ES-I3 (cell line): ENCODE measurements around the gene CLCN3.

Source experiments
- H3K36me3 ChIP-seq: 2 replicates; pipeline ENCODE4 v1.6.1; 2013; ENCODE audit warnings: mild to moderate bottlenecking, low read length, control low read depth, moderate library complexity; ENCODE audit not compliant: insufficient read depth
- H3K4me1 ChIP-seq: 2 replicates; pipeline ENCODE4 v1.6.1; 2013; ENCODE audit warnings: mild to moderate bottlenecking, control low read depth, low read length; ENCODE audit not compliant: insufficient read depth
- H3K9ac ChIP-seq: 2 replicates; pipeline ENCODE4 v1.6.1; 2013; ENCODE audit warnings: low read depth, mild to moderate bottlenecking, low read length, moderate library complexity
- H3K9me3 ChIP-seq: 2 replicates; pipeline ENCODE4 v1.6.1; 2013; ENCODE audit warnings: mild to moderate bottlenecking, low read length, moderate library complexity; ENCODE audit not compliant: control insufficient read depth, insufficient read depth

Gene CLCN3

GRCh38 chr4:169657470-169658107 is 37.2 kb downstream of the CLCN3 start:
- H3K4me1 ChIP-seq = peaks cover 4% of the 10 kb centered on the region; the same call in 1 of the 2 replicates
- no peak overlapping the region for H3K9ac ChIP-seq
- no peaks in the 10 kb centered on the region for H3K9me3 ChIP-seq
- no peaks in the 10 kb centered on the region for H3K36me3 ChIP-seq

GRCh38 chr4:169658196-169658595 is 37.8 kb downstream of the CLCN3 start:
- no peaks in the 10 kb centered on the region for H3K9me3 ChIP-seq
- no peaks in the 10 kb centered on the region for H3K36me3 ChIP-seq
- H3K4me1 ChIP-seq = peaks cover 4% of the 10 kb centered on the region; the same call in 1 of the 2 replicates
- H3K9ac ChIP-seq = no peak overlapping the region

DNA sequence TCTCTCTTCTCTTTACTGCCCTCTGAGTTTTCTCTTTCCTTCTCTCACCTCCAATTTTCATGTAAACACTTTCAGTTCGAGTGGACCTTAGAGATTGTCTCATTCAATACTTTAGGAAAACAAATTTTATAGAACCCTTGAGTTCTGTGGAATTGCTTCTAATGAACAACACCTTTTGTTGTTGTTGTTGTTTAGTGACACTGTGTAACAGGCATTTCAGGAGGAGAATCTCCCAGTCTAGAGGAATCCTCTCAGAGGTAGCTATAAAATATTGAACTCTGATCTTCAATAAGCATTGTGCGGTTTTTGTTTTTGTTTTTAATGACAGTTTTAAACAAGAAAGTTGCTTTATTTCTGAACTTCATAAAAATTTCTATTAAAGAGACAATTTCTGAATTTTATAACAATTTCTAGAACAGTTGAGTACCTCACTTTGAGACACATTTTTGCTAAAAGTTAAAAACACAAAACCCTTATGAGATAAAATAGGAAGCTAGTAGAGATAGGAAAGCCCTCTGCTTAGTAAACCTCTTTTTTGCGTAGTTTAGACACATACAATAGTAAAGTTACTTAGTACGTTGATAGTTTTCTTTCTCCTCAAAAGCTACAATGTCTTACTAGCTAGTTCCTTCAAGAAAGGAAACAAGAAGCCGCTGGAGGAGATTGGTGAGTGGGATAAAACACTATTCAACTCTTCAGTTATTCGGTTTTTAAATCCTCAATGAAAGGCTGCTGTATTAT is 38.8 kb downstream of the CLCN3 start:
- Histone ChIP-seq H3K4me1 (peaks cover 4% of the 10 kb centered on the region; the same call in 1 of the 2 replicates), H3K36me3 (no peaks in the 10 kb centered on the region), H3K9ac (no peak overlapping the region), H3K9me3 (no peaks in the 10 kb centered on the region)

DNA sequence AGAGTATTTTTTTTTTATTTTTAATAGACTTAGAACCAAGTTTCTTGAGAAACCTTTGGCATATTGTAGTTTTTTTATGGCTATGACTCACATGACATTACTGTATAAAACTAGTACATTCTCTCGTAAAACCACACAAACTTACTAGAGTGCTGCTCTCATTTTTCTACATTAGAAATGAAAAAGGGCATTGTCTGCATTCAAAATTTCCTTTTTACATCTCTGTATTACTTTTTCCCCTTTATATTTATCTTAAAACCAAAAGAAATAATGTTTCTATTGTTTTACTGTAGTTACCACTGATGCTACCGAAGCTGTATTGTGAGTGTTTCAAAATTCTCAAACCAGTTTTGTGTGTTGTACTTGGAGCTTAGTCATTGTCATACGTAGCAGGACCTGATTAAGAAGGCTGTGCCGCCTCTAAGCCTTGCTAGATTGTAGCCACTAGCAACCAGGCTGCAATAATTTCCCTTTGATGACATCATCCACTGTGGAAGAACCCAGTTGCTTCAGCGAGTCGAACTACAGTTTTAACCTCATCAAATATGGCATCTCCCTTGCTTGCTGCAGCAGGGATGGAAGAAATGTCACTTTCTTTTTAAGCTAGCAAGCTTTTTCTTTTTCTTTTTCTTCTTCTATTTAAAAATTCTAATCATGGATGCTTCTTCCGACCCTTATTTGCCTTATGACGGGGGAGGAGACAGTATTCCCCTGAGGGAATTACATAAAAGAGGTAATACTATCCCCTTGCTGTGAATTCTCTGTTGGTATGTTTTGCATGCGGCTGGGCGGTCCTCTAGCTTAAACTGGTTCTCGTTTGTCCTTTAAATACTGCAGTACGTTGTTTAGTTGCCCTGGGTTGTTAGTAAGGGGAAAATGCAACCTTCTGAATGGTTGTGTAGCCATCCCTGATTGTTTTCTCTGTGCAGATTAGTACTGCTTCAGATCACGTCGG is 39.6 kb downstream of the CLCN3 start:
- Histone ChIP-seq H3K4me1 (peaks cover 4% of the 10 kb centered on the region; the same call in 1 of the 2 replicates), H3K9me3 (no peaks in the 10 kb centered on the region), H3K9ac (peak overlapping the region; percentile 49), H3K36me3 (no peaks in the 10 kb centered on the region)

DNA sequence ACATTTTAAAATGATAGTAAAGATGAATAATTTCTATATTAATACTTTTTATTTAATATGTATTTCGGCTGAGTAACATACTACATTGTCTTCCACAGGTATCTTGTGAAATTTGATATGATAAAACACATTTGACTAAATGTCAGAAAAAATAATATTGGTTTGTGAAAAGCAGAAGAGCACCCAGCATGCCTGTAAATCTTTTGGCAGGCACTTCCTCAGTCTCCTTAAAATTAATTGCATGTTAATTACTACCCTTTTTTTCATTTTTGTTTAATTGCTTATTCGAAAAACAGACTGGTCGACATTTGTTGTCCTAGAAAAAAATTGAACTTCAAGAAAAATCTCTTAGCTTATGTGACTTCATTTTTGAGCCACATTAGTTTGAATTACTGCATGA is 40.6 kb downstream of the CLCN3 start:
- no peaks in the 10 kb centered on the region for H3K9me3 ChIP-seq
- H3K36me3 ChIP-seq = no peaks in the 10 kb centered on the region
- H3K9ac ChIP-seq = peak overlapping the region; percentile 49; the same call in 1 of the 2 replicates
- H3K4me1 ChIP-seq = peaks cover 4% of the 10 kb centered on the region; the same call in 1 of the 2 replicates

GRCh38 chr4:169661761-169662160 is 41.4 kb downstream of the CLCN3 start:
- H3K36me3 ChIP-seq = no peaks in the 10 kb centered on the region
- peaks cover 4% of the 10 kb centered on the region; the same call in 1 of the 2 replicates for H3K4me1 ChIP-seq
- no peak overlapping the region for H3K9ac ChIP-seq
- 0 out of 2 replicates have a peak, but pooled peaks cover 7% of the 10 kb centered on the region for H3K9me3 ChIP-seq

DNA sequence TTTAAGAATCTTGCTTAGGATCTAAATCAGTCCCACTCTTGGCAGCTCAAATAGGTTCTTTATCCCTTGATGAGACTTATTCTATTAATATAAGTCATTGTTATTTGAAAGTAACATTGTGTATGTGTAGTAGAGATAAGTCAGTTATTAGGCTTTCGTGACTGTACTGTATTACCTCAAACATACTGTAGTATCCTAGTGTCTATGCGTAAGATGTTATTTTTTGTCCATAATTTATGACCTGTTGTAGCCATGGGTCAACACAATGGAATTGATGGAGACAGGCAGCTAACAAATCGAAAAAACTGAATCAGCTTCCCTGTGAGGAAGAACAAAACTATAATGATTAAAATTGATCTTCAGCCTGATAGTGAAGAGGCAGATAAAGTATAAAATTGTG is 41.8 kb downstream of the CLCN3 start:
- Histone ChIP-seq H3K9me3 (0 out of 2 replicates have a peak, but pooled peaks cover 7% of the 10 kb centered on the region), H3K36me3 (no peaks in the 10 kb centered on the region), H3K4me1 (peaks cover 4% of the 10 kb centered on the region; the same call in 1 of the 2 replicates), H3K9ac (no peak overlapping the region)

DNA sequence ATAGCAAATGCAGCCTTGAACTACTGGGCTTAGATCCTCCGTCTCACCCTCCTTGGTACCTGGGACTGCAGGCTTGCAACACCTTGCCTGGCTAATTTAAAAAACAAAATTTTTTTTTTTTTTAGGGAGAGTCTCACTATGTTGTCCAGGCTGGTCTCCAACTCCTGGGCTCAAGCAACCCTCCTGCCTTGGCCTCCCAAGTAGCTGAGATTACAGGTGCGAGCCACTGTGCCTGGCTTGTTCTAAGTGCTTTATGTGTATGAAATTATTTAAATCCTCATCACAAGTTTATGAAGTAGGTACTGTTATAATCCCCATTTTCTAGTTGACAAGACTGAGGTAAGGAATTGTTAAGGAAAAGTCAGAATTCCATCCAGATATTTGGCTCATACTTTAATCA is 43.0 kb downstream of the CLCN3 start:
- Histone ChIP-seq H3K9me3 (0 out of 2 replicates have a peak, but pooled peaks cover 7% of the 10 kb centered on the region), H3K9ac (no peak overlapping the region), H3K36me3 (no peaks in the 10 kb centered on the region), H3K4me1 (peaks cover 4% of the 10 kb centered on the region; the same call in 1 of the 2 replicates)

- H3K4me1 ChIP-seq = peaks cover 3% of the 10 kb centered on the region; the same call in 1 of the 2 replicates
- 0 out of 2 replicates have a peak, but pooled peaks cover 7% of the 10 kb centered on the region for H3K9me3 ChIP-seq
- H3K9ac ChIP-seq = no peak overlapping the region
- no peaks in the 10 kb centered on the region for H3K36me3 ChIP-seq
Observed at GRCh38 chr4:169663831-169664230, 43.5 kb downstream of the CLCN3 start.

DNA sequence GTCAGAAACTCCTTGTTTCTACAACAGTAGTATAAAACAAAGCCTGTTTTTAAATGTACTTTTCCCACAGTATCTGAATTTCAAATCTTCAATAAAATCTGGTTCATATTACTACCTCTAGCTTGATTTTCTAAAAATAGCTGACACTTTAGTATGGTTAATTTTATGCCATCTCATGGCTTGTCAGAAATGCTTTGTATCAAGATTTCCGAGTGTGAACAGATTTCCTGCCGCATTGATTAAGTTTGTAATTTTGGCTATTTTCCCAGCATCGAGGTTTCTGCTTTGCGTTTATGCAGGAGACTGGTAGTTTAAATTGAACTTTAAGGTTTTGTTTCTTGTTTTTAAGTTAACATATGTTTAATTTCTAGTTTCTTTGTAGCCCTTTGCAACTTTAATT is 44.2 kb downstream of the CLCN3 start:
- Histone ChIP-seq H3K9ac (no peak overlapping the region), H3K4me1 (no peaks in the 10 kb centered on the region), H3K9me3 (0 out of 2 replicates have a peak, but pooled peaks cover 7% of the 10 kb centered on the region), H3K36me3 (no peaks in the 10 kb centered on the region)

DNA sequence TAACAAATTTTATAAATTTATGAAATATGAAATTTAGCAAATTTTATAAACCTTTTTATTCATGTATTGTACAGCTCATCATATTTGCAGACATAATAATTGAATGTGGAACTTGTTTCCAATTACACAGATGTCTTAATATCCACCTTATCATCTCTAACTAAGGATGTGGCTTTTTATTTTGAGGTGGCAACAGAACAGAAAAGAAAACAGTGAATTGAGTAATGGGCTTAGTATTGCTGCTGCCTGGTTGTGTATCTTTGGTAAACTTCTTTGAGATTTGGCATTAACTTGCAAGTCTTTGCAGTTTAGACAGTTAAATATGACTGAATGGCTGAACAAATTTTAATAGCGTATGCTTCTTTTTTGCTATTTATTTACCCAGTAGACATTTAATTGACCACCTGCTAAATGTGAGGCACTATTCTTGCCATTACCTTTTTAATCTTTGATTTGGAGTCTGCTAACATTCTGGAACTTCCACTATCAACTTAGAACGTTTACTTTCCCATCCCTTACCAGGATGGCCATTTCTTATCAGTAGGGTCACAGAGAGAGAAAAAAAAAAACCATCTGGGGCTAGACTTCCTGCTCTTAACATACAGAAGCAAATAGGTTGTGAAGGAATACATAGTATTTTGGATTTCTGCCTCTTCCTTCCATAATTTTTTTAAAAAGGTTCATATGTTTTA is 44.8 kb downstream of the CLCN3 start:
- no peaks in the 10 kb centered on the region for H3K4me1 ChIP-seq
- H3K9ac ChIP-seq = no peak overlapping the region
- H3K36me3 ChIP-seq = no peaks in the 10 kb centered on the region
- H3K9me3 ChIP-seq = 0 out of 2 replicates have a peak, but pooled peaks cover 7% of the 10 kb centered on the region

DNA sequence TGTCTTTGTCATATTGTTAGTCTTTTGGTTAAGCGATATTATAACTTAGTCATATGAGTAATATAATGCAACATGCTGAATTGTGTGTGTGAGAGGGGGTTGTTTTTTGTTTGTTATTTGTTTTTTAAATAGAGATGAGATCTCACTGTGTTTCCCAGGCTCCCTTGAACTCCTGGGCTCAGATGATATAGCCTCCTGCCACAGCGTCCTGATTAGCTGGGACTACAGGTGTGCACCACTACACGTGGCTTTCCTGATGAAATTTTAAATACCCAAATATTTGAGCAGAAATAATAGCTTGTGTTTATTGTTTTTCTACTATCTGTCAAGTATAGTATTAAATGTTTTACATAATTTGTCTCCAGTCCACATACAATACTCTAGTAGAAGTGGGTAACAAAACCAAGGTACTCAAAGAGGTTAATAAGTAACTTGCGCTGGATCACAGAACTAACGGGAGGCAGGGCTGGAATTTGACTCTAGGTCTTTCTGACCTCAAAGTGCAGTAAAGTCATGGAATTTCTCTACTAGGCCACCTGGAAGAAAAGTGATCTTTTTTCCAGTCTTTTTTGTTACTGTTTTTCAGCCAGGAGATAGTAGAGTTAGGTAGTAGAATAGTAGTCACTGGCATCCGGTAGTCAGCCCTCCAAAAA is 47.8 kb downstream of the CLCN3 start:
- Histone ChIP-seq H3K4me1 (no peaks in the 10 kb centered on the region), H3K9me3 (0 out of 2 replicates have a peak, but pooled peaks cover 7% of the 10 kb centered on the region), H3K9ac (no peak overlapping the region), H3K36me3 (no peaks in the 10 kb centered on the region)

DNA sequence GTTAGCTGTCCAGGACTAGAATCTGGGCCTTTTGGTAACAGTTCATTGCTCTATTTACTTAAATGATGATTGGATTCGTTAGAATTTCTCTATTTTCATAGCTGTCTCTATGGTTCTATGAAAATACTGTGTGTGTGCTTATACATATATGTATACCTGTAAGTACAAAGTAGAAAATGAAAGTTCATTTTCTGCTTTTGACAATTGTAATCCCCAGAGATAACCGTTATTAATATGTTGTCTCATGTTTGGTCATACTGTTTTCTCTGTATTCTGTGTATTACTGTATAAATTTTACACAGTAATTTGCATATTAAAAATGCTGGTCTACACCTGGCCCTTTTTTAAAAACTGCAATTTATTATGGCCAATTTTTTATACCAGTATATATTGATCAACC is 55.4 kb downstream of the CLCN3 start:
- no peak overlapping the region for H3K9ac ChIP-seq

More for the DNA sequence above, 55.4 kb downstream of the CLCN3 start:
- no peaks in the 10 kb centered on the region for H3K9me3 ChIP-seq
- no peaks in the 10 kb centered on the region for H3K36me3 ChIP-seq
- no peaks in the 10 kb centered on the region for H3K4me1 ChIP-seq
